AG04450 (cell line): ENCODE measurements around the gene EFCAB6. TPM values are rescaled to one million over a fixed set of nuclear protein-coding genes. Genes with fewer than 3 reads are reported as not detected.

Experiments
- CTCF ChIA-PET: fragments of 300-600, 350-600 bp; formaldehyde crosslinking; extraction: SDS; loops from one replicate; lab custom pipeline; 2022; ENCODE audit warnings: antibody characterized with exemption, inconsistent platforms; lab: Charles Lee
- POLR2A ChIA-PET: fragments of 350-600 bp; formaldehyde crosslinking; extraction: SDS; loops from one replicate; lab custom pipeline; 2021; ENCODE audit warnings: antibody characterized with exemption, inconsistent platforms; lab: Yijun Ruan, JAX
- DNase-seq: peaks from one replicate; pipeline ENCODE4 v3.0.0-alpha.2; 2011; ENCODE audit warnings: low read depth, low spot score
- H3K27ac ChIP-seq: one replicate; pipeline ENCODE4 v1.5.1; 2012; ENCODE audit warnings: low read depth, low read length, control low read depth
- H3K27me3 ChIP-seq: one replicate; pipeline ENCODE4 v1.6.0; 2012; ENCODE audit warnings: low read length; ENCODE audit not compliant: control insufficient read depth, insufficient read depth
- H3K4me3 ChIP-seq: 2 replicates; pipeline ENCODE4 v1.5.1; 2011; ENCODE audit warnings: mild to moderate bottlenecking, low read depth, low read length, control low read depth
- H3K9me3 ChIP-seq: 2 replicates; pipeline ENCODE4 v1.5.1; 2012; ENCODE audit warnings: low read length; ENCODE audit not compliant: control insufficient read depth, insufficient read depth
- polyA plus RNA-seq: library from polyadenylated mRNA; depleted of rRNA; stranded (reverse); fragments of >200 nt; gene quantifications from 2 replicates; pipeline ENCODE4 v1.2.3, GENCODE V29; 2011
- TF ChIP-seq, protein P1 (sequence below): IDR thresholded peaks from 2 replicates; pipeline ENCODE4 v1.5.1; 2011; ENCODE audit warnings: low read depth, low read length, control low read depth, inconsistent platforms

EFCAB6 gene
- polyA plus RNA-seq, 1 experiment: 1.4 TPM

DNA sequence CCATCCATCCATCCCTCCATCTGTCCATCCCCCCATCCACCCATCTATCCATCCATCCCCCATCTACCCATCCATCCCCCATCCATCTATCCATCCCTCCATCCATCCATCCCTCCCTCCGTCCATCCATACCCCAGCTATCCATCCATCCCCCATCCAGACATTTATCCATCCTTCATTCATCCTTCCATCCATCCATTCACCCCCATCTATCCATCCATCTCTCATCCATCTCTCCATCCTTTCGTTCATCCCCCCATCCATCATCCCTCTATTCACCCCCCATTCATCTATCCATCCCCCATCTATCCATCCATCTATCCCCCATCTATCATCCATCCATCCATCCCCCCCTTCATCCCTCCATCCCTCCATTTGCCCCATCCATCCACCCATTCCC, 302.8 kb downstream of the EFCAB6 start:
- Histone ChIP-seq H3K27ac (no peak overlapping the region), H3K9me3 (peaks cover 65% of the 10 kb centered on the region), H3K27me3 (no peaks in the 10 kb centered on the region), H3K4me3 (no peak overlapping the region)
- TF ChIP-seq, protein P1, sequence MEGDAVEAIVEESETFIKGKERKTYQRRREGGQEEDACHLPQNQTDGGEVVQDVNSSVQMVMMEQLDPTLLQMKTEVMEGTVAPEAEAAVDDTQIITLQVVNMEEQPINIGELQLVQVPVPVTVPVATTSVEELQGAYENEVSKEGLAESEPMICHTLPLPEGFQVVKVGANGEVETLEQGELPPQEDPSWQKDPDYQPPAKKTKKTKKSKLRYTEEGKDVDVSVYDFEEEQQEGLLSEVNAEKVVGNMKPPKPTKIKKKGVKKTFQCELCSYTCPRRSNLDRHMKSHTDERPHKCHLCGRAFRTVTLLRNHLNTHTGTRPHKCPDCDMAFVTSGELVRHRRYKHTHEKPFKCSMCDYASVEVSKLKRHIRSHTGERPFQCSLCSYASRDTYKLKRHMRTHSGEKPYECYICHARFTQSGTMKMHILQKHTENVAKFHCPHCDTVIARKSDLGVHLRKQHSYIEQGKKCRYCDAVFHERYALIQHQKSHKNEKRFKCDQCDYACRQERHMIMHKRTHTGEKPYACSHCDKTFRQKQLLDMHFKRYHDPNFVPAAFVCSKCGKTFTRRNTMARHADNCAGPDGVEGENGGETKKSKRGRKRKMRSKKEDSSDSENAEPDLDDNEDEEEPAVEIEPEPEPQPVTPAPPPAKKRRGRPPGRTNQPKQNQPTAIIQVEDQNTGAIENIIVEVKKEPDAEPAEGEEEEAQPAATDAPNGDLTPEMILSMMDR: no peak
- POLR2A ChIA-PET: no interaction called here
- DNase-seq: no peak
- CTCF ChIA-PET: no interaction called here

DNA sequence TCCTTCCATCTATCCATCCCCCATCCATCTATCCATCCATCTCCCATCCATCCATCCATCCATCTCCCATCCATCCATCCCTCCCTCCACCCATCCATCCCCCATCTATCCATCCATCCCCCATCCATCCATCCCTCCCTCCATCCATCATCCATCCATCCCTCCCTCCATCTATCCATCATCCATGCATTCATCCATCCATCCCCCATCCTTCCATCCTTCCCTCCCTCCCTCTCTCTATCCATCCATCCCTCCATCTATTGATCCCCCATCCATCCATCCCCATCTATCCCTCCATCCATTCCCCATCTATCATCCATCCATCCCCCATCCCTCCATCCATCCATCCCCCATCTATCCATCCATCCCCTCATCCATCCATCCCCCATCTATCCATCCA, 303.6 kb downstream of the EFCAB6 start:
- POLR2A ChIA-PET: no interaction called here
- DNase-seq: no peak
- TF ChIP-seq, protein P1: no peak

DNA sequence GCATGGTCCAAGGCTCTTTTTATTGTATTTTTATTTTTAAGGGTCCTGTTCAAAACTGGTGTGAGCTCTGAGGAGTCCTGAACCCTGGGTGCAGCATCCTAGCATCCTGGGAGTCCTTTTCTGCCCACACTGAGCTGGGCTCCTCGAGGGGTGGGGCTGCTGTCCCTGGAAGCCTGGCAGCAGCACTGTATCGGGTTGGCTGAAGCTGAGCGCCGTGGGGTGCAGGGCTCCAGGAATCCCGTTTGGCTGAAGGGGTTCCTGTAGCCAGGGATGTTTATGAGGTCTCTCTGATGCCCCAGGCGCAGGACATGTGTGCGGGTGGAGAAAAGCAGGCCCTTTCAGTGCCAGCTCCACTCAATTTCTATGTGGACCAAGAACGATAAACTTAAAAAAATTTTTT, 304.9 kb downstream of the EFCAB6 start:
- Histone ChIP-seq H3K9me3 (peaks cover 74% of the 10 kb centered on the region), H3K4me3 (no peak overlapping the region), H3K27me3 (no peaks in the 10 kb centered on the region), H3K27ac (no peak overlapping the region)
- ChIA-PET POLR2A (no interaction called here), CTCF (no interaction called here)
- no peak for DNase-seq
- TF ChIP-seq, protein P1: no peak

More for the DNA sequence above, 303.6 kb downstream of the EFCAB6 start:
- Histone ChIP-seq H3K9me3 (peaks cover 67% of the 10 kb centered on the region), H3K4me3 (no peak overlapping the region), H3K27ac (no peak overlapping the region), H3K27me3 (no peaks in the 10 kb centered on the region)
- CTCF ChIA-PET: no interaction called here

DNA sequence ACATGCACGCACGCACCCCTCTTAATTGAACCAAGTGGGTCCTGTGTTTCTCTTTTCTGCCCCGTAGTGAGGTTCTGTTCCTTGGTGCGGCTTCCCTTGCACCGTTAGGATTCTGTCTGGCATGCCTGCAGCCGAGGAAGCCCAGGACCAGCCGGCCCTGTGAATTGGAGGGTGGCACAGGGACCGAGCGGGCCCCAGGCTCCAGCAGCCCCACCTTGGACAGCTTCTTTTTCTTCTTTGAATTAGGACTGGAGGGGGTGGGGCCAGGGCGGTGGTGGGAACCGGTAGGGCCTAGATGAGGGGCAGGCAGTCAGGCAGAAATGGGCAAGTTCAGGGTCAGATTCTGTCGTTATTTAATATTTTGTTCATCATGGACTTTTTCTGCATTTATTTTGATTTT, 305.6 kb downstream of the EFCAB6 start:
- ChIA-PET POLR2A (no interaction called here), CTCF (no interaction called here)
- DNase-seq: no peak
- Histone ChIP-seq H3K4me3 (no peak overlapping the region), H3K9me3 (peaks cover 74% of the 10 kb centered on the region), H3K27me3 (no peaks in the 10 kb centered on the region), H3K27ac (no peak overlapping the region)
- TF ChIP-seq, protein P1: no peak

DNA sequence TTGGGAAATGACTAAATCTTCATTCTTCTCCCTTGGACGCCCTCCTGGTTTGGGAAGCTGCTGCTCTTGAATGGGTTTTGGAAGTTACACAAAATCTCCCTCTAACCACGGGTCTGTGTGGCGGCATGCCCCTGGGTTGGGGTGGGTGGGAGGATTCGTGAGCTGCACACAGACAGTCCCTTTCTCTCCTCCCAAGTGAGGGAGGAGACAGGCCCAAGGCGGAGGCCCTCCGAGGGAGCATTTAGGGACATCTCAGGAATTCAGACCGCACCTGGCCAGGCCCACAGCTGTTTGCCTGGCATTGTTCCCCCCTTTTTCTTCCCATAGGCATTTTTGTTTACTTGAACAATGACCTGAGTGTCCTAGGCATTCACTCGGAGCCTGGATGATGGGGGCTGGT, 306.2 kb downstream of the EFCAB6 start:
- no peaks in the 10 kb centered on the region for H3K27me3 ChIP-seq
- TF ChIP-seq, protein P1: no peak
- ChIA-PET POLR2A (no interaction called here), CTCF (no interaction called here)
- peaks cover 74% of the 10 kb centered on the region for H3K9me3 ChIP-seq
- no peak for DNase-seq
- H3K27ac ChIP-seq: no peak overlapping the region
- no peak overlapping the region for H3K4me3 ChIP-seq
